H9 (cell line): ENCODE results near the gene PXDC1. TPM values are rescaled to one million over a fixed set of nuclear protein-coding genes. Genes with fewer than 3 reads are reported as not detected.

Experiments
- DNase-seq: peaks from one replicate; pipeline ENCODE4 v3.0.0-alpha.2; 2017
- H2AFZ ChIP-seq: one replicate; pipeline ENCODE4 v1.6.1; 2013; ENCODE audit warnings: mild to moderate bottlenecking, low read length, control low read depth, moderate library complexity
- H2AK5ac ChIP-seq: 2 replicates; pipeline ENCODE4 v1.6.1; 2013; ENCODE audit warnings: low read length, control low read depth, mixed read lengths; ENCODE audit not compliant: insufficient read length
- H2BK120ac ChIP-seq: one replicate; pipeline ENCODE4 v1.6.1; 2013; ENCODE audit warnings: low read depth, mild to moderate bottlenecking, low read length, control low read depth, inconsistent platforms; ENCODE audit not compliant: poor library complexity, severe bottlenecking
- H2BK12ac ChIP-seq: 2 replicates; pipeline ENCODE4 v1.6.1; 2013; ENCODE audit warnings: low read length, control low read depth, mixed read lengths, low read depth; ENCODE audit not compliant: insufficient read length
- H2BK15ac ChIP-seq: 2 replicates; pipeline ENCODE4 v1.6.1; 2013; ENCODE audit warnings: low read depth, low read length, control low read depth
- H2BK20ac ChIP-seq: one replicate; pipeline ENCODE4 v1.6.1; 2013; ENCODE audit warnings: low read depth, mild to moderate bottlenecking, low read length, control low read depth, inconsistent platforms; ENCODE audit not compliant: poor library complexity, severe bottlenecking
- H2BK5ac ChIP-seq: 2 replicates; pipeline ENCODE4 v1.6.1; 2013; ENCODE audit warnings: low read length, control low read depth, mixed read lengths; ENCODE audit not compliant: insufficient read length
- H3K14ac ChIP-seq: 2 replicates; pipeline ENCODE4 v1.6.1; 2013; ENCODE audit warnings: low read length, control low read depth; ENCODE audit not compliant: insufficient read depth
- H3K18ac ChIP-seq: 2 replicates; pipeline ENCODE4 v1.6.1; 2013; ENCODE audit warnings: low read depth, mild to moderate bottlenecking, mixed read lengths, low read length, control low read depth; ENCODE audit not compliant: insufficient read length
- H3K23ac ChIP-seq: 2 replicates; pipeline ENCODE4 v1.6.1; 2013; ENCODE audit warnings: low read length, control low read depth, mixed read lengths, low read depth; ENCODE audit not compliant: insufficient read length
- H3K23me2 ChIP-seq: 2 replicates; pipeline ENCODE4 v1.6.1; 2013; ENCODE audit warnings: low read depth, mild to moderate bottlenecking, mixed read lengths, low read length, control low read depth; ENCODE audit not compliant: insufficient read length, poor library complexity, severe bottlenecking
- H3K27ac ChIP-seq: 2 replicates; pipeline ENCODE4 v1.5.1; 2013; ENCODE audit warnings: low read length, control low read depth, mixed read lengths, low read depth; ENCODE audit not compliant: insufficient read length
- H3K27me3 ChIP-seq: 2 replicates; pipeline ENCODE4 v1.6.1; 2013; ENCODE audit warnings: low read length, control low read depth, inconsistent platforms; ENCODE audit not compliant: insufficient read depth
- H3K4ac ChIP-seq: 2 replicates; pipeline ENCODE4 v1.6.1; 2013; ENCODE audit warnings: low read depth, mild to moderate bottlenecking, control low read depth, inconsistent platforms, low read length, moderate library complexity
- H3K4me1 ChIP-seq: 2 replicates; pipeline ENCODE4 v1.6.1; 2013; ENCODE audit warnings: low read length, control low read depth, inconsistent platforms; ENCODE audit not compliant: insufficient read depth
- H3K4me2 ChIP-seq: 2 replicates; pipeline ENCODE4 v1.6.1; 2013; ENCODE audit warnings: low read length, control low read depth, mixed read lengths; ENCODE audit not compliant: insufficient read length, insufficient read depth
- H3K56ac ChIP-seq: 2 replicates; pipeline ENCODE4 v1.6.1; 2013; ENCODE audit warnings: low read depth, mild to moderate bottlenecking, mixed read lengths, low read length, control low read depth; ENCODE audit not compliant: insufficient read length
- H3K79me1 ChIP-seq: 2 replicates; pipeline ENCODE4 v1.6.1; 2013; ENCODE audit warnings: low read depth, mild to moderate bottlenecking, moderate library complexity, low read length, control low read depth, inconsistent platforms; ENCODE audit not compliant: insufficient read depth, poor library complexity, severe bottlenecking
- H3K79me2 ChIP-seq: 2 replicates; pipeline ENCODE4 v1.6.1; 2013; ENCODE audit warnings: low read length, control low read depth, inconsistent platforms; ENCODE audit not compliant: insufficient read depth
- H3K9ac ChIP-seq: 2 replicates; pipeline ENCODE4 v1.6.1; 2013; ENCODE audit warnings: low read length, control low read depth, mixed read lengths; ENCODE audit not compliant: insufficient read length; ENCODE audit errors: extremely low read depth
- H3K9me3 ChIP-seq: one replicate; pipeline ENCODE4 v1.6.1; 2013; ENCODE audit warnings: low read depth, low read length, inconsistent platforms; ENCODE audit not compliant: control insufficient read depth
- H3T11ph ChIP-seq: one replicate; pipeline ENCODE4 v1.6.1; 2013; ENCODE audit warnings: mild to moderate bottlenecking, low read length, control low read depth, inconsistent platforms
- H4K20me1 ChIP-seq: one replicate; pipeline ENCODE4 v1.6.1; 2013; ENCODE audit not compliant: control insufficient read depth, insufficient read length, insufficient read depth
- H4K5ac ChIP-seq: 2 replicates; pipeline ENCODE4 v1.6.1; 2013; ENCODE audit warnings: low read depth, mild to moderate bottlenecking, mixed read lengths, low read length, control low read depth; ENCODE audit not compliant: insufficient read length
- H4K8ac ChIP-seq: replicated peaks from 2 replicates; pipeline ENCODE4 v1.6.1; 2013; ENCODE audit warnings: low read length, control low read depth, mixed read lengths, low read depth; ENCODE audit not compliant: insufficient read length
- H4K91ac ChIP-seq: 2 replicates; pipeline ENCODE4 v1.6.1; 2013; ENCODE audit warnings: low read depth, mild to moderate bottlenecking, moderate library complexity, mixed read lengths, low read length, control low read depth; ENCODE audit not compliant: insufficient read length
- H3K27ac Mint-ChIP-seq, 3 experiments: 2 replicates in 2 of 3; 3 replicates in 1 of 3; pipeline ENCODE4 v1.8.0; 2020 to 2021; ENCODE audit warnings: mixed read lengths in 3 of 3, mild to moderate bottlenecking in 1 of 3, moderate library complexity in 1 of 3
- H3K27me3 Mint-ChIP-seq: 2 replicates; pipeline ENCODE4 v1.8.0; 2021; ENCODE audit warnings: low read depth, mild to moderate bottlenecking, moderate library complexity, mixed read lengths
- H3K36me3 Mint-ChIP-seq, 3 experiments: 2 replicates in 2 of 3; 3 replicates in 1 of 3; pipeline ENCODE4 v1.8.0; 2020 to 2021; ENCODE audit warnings: low read depth in 3 of 3, mixed read lengths in 3 of 3; ENCODE audit not compliant: insufficient read depth in 1 of 3
- H3K4me1 Mint-ChIP-seq, 2 experiments: 2 replicates each; pipeline ENCODE4 v1.8.0; 2020; ENCODE audit warnings: mixed read lengths in 2 of 2
- H3K4me3 Mint-ChIP-seq, 2 experiments: 2 replicates in 1 of 2; 3 replicates in 1 of 2; pipeline ENCODE4 v1.8.0; 2020 to 2021; ENCODE audit warnings: mild to moderate bottlenecking in 2 of 2, mixed read lengths in 2 of 2, moderate library complexity in 1 of 2
- H3K9me3 Mint-ChIP-seq, 2 experiments: 2 replicates in 1 of 2; 3 replicates in 1 of 2; pipeline ENCODE4 v1.8.0; 2020; ENCODE audit warnings: mild to moderate bottlenecking in 2 of 2, mixed read lengths in 2 of 2, moderate library complexity in 1 of 2
- WGBS: extraction: QIAGEN DNeasy Blood & Tissue Kit; methylation state at CpG from one replicate; pipeline ENCODE4 v1.1.7; 2013; ENCODE audit warnings: missing lambda C conversion rate, low lambda C conversion rate, mixed read lengths; ENCODE audit not compliant: insufficient read length; ENCODE audit errors: extremely low coverage; 5-methylcytosine and 5-hydroxymethylcytosine counted together
- total RNA-seq: library from RNA; stranded (reverse); gene quantifications from 2 replicates; pipeline ENCODE4 v1.2.1, GENCODE V29; 2021
- TF ChIP-seq, protein P1 (sequence below): fragments of 200-600 bp; sonication (generic); conservative IDR thresholded peaks from 3 replicates; pipeline ENCODE4 v1.8.0; 2021; ENCODE audit warnings: antibody characterized with exemption, mild to moderate bottlenecking

Gene PXDC1
- total RNA-seq, 1 experiment from 2014 or later, result 3.1 TPM

DNA sequence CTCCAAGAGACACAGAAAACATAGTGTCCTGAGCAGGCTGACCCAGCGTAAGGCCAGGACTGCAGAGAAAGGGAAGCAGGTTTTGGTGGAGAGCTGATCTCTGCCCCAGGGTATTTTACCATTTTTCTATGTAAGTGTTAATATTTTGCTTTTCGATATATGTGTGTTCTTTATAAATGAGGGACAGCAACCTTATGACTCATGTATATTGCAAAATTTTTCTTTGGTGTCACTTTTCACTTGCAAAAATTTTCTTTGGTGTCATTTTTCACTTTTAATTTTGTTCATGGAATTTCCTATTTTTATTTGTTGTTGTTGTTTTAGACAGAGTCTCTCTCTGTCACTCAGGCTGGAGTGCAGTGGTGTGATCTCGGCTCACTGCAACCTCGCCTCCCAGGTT, 34.6 kb upstream of the PXDC1 start:
- Histone ChIP-seq H3K4ac (no peak overlapping the region), H3K4me2 (no peak overlapping the region), H3K4me1 (no peaks in the 10 kb centered on the region), H3K9ac (no peak overlapping the region), H3K27me3 (no peaks in the 10 kb centered on the region), H3K23me2 (no peaks in the 10 kb centered on the region), H2BK5ac (no peak overlapping the region), H3K18ac (no peak overlapping the region), H3K9me3 (no peaks in the 10 kb centered on the region), H4K20me1 (no peaks in the 10 kb centered on the region), H3K79me2 (no peaks in the 10 kb centered on the region), H2AFZ (no peak overlapping the region), H2BK12ac (no peak overlapping the region), H4K91ac (no peak overlapping the region), H2BK15ac (no peak overlapping the region), H4K8ac (no peak overlapping the region), H3K27ac (no peak overlapping the region), H3T11ph (no peak overlapping the region), H3K56ac (no peak overlapping the region), H4K5ac (no peak overlapping the region), H2BK20ac (no peak overlapping the region), H2AK5ac (no peak overlapping the region), H2BK120ac (no peak overlapping the region), H3K23ac (no peak overlapping the region), H3K14ac (no peak overlapping the region), H3K79me1 (no peaks in the 10 kb centered on the region)
- Mint-ChIP-seq H3K4me3 (no peak overlapping the region), H3K36me3 (no peaks in the 10 kb centered on the region), H3K27ac (no peak overlapping the region), H3K27me3 (peaks cover 2% of the 10 kb centered on the region), H3K9me3 (no peaks in the 10 kb centered on the region), H3K4me1 (no peaks in the 10 kb centered on the region)
- no peak for DNase-seq
- WGBS, result no CpG with 5 or more reads among the region's 4 CpGs
- TF ChIP-seq, protein P1, sequence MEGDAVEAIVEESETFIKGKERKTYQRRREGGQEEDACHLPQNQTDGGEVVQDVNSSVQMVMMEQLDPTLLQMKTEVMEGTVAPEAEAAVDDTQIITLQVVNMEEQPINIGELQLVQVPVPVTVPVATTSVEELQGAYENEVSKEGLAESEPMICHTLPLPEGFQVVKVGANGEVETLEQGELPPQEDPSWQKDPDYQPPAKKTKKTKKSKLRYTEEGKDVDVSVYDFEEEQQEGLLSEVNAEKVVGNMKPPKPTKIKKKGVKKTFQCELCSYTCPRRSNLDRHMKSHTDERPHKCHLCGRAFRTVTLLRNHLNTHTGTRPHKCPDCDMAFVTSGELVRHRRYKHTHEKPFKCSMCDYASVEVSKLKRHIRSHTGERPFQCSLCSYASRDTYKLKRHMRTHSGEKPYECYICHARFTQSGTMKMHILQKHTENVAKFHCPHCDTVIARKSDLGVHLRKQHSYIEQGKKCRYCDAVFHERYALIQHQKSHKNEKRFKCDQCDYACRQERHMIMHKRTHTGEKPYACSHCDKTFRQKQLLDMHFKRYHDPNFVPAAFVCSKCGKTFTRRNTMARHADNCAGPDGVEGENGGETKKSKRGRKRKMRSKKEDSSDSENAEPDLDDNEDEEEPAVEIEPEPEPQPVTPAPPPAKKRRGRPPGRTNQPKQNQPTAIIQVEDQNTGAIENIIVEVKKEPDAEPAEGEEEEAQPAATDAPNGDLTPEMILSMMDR, result no peak
